GM18951 (cell line): ENCODE results near the gene IRF9.

Source experiments
- POLR2A ChIP-seq: IDR thresholded peaks from 4 replicates; pipeline ENCODE4 v1.6.1; 2011; ENCODE audit warnings: mild to moderate bottlenecking; ENCODE audit not compliant: insufficient read length, insufficient read depth; ENCODE audit errors: extremely low read depth
- in situ Hi-C: fragments of 300-500 bp; cut with MboI; formaldehyde crosslinking; loops from one replicate; pipeline ENCODE4 v1.12.0; 2022; ENCODE audit warnings: low sequenced_read_pairs, mixed read lengths, inconsistent platforms; ENCODE audit not compliant: unreplicated experiment

Gene IRF9

GRCh38 chr14:24123424-24124417 lies 37.3 kb upstream of the IRF9 start:
- in situ Hi-C loops, result no loop called here
- TF ChIP-seq POLR2A, result no peak

DNA sequence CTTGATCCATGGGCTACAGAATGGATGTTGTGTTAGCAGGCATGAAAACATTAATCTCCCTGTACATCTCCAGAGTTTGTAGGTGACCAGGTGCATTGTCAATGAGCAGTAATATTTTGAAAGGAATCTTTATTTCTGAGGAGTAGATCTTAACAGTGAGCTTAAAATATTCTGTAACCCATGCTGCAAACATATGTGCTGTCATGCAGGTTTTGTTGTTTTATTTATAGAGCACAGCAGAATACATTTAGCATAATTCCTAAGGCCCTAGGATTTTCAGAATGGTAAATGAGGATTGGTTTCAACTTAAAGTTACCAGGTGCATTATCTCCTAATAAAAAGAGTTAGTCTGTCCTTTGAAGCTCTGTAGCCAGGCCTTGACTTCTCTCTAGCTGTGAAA lies 34.1 kb upstream of the IRF9 start:
- in situ Hi-C loops, result no loop called here

GRCh38 chr14:24127673-24128072 lies 33.4 kb upstream of the IRF9 start:
- no peak for TF ChIP-seq POLR2A
- in situ Hi-C loops, result no loop called here

More for the DNA sequence above, 34.1 kb upstream of the IRF9 start:
- TF ChIP-seq POLR2A, result no peak

DNA sequence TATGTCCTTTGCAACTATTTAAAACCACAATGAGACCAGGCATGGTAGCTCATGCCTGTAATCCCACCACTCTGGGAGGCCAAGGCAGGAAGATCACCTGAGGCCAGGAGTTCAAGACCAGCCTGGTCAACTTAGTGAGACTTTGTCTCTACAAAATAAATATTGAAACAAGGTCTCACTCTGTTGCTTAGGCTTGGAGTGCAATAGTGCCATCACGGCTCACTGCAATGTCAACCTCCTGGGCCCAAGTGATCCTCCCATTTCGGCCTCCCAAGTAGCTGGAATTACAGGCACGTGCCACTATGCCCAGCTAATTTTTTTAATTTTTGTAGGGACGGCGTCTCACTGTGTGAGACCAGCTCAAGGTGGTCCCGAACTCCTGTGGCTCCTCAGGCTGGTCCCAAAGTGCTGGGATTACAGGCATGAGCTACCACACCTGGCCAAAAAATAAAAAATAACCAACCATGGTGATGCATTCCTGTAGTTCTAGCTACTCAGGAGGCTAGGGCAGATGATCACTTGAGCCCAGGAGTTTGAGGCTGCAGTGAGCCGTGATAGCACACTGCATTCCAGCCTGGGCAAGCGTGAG lies 31.6 kb upstream of the IRF9 start:
- no peak for TF ChIP-seq POLR2A
- in situ Hi-C loops, result no loop called here

- no peak for TF ChIP-seq POLR2A
- in situ Hi-C loops, result no loop called here
Observed at GRCh38 chr14:24130380-24130716, 30.7 kb upstream of the IRF9 start, which contains the start of gene FITM1. Gene FITM1 (plus strand): TSS chr14:24130659. CDS start chr14:24131564, 905 bp downstream.

DNA sequence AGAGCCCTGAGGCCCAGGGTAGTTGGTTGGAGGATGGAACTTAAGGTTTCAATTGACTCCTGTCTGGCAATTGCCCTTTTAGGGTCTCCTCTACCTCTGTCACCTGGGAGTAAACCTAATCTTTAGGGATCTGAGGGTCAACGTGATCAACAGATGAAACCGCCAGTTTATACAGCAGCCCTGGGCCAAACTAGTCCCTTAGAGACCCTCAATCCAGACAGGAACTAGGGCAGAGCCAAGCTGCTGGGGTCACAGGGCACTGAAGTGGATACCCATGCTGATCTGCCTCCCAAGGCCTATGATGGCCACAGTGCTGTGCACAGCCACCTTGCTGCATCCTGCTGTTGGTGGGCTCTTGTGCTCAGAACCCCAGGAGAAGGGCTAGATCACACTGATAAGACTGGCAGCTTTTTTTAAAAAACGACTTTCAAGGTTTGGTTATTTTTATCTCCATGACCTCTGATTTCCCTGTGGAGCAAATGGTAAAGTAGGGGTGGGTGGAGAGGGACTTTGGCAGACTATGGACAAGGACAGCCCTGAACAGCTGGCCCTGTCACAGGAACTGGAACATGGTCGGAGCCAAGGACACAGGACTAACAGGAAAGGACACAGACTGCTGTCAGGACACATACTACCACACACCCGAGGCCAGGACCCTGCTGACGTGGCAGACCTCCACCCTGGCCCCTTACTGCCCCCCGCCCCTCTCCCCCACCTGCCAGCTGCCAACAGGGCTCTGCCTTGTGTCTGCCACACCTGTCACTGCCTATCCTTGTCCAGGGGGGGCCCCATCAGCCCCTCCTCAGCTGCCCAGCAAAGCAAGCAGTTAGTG lies 30.1 kb upstream of the IRF9 start:
- no peak for TF ChIP-seq POLR2A
- in situ Hi-C loops, result no loop called here

- no peak for TF ChIP-seq POLR2A
- in situ Hi-C loops, result no loop called here
Observed at GRCh38 chr14:24131549-24131966, 29.5 kb upstream of the IRF9 start.

DNA sequence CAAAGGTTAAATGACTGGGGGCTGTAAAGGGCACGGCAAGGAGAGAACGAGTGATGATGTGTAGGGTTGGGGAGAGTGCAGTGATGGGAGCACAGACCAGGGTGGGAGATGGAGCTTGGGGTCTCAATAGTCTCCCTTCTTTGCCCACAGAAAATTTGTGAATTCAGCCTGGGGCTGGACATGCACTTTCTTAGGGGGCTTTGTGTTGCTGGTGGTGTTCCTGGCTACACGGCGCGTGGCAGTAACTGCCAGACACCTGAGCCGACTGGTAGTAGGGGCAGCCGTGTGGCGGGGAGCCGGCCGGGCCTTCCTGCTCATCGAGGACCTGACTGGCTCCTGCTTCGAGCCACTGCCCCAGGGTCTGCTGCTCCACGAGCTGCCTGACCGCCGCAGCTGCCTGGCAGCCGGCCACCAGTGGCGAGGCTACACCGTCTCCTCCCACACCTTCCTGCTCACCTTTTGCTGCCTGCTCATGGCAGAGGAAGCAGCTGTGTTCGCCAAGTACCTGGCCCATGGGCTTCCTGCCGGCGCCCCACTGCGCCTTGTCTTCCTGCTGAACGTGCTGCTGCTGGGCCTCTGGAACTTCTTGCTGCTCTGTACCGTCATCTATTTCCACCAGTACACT lies 28.9 kb upstream of the IRF9 start:
- in situ Hi-C loops, result no loop called here
- TF ChIP-seq POLR2A, result no peak

GRCh38 chr14:24132976-24133375 lies 28.1 kb upstream of the IRF9 start:
- in situ Hi-C loops, result no loop called here
- TF ChIP-seq POLR2A, result no peak

DNA sequence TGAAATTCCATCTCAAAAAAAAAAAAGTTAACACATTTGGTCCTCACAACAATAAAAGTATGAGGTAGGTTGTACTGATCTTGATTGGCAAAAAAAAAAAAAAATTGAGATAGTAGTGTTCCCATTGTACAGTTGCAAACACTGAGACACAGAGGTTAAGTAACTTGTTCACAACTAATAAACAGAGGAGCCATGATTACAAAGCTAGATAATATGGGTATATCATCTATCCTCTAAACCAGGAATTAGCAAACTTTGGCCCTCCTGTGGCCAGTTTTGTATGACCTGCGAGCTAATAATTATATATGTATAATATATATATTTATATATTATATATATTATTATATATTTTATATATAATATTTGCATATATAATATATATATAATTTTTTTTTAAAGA lies 27.3 kb upstream of the IRF9 start:
- in situ Hi-C loops, result no loop called here

DNA sequence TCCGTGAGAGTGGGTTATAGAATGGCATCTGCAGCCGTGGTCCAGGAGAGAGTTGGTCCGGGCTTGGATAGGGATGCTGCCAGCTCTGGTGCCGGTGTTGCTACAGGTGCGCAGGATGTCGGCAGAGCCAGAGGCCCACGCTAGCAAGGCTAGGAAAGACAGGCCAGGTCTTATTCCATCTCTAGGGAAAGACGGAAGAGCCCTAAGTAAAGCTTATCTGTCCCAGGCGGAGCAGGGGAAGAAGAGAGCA lies 25.6 kb upstream of the IRF9 start:
- in situ Hi-C loops, result no loop called here
- TF ChIP-seq POLR2A, result no peak

More for the DNA sequence above, 27.3 kb upstream of the IRF9 start:
- no peak for TF ChIP-seq POLR2A

DNA sequence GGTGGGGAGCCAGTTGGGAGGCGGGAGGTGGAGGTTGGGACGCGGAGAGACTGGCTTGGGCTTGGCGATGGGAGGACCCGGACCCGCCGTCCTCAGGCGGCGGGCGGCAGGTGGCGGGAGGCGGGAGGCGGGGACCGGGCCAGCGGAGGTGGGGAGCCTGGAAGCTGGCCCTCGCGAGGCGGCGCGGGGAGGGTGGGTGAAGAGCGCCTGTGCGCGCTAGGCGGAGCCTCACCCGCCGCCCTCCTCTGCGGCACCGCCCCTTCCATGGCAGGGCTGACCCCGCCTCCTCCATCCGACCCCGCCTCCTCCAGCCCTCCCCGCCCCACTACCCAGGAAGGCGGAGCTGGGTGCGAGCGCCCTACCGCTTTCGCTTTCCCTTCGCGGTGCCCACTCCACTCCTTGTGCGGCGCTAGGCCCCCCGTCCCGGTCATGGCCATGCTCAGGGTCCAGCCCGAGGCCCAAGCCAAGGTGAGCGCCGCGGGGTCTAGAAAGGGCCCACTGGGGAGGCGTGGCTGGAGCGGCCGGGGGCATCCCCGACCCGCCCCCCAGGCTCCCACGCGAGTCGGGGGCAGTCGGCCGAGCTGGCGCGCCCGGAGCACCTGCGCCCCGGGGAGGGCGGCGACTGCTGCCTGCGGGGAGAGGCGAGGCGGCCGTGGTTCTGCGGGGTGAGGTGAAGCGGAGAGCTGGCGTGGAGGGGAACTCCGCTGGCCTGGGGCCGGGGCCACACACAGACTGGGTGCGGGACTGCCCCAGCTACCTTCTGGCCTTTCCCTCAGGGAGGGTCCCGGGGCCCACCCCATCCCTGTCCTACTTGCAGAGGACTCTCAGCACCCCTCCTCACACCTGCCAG lies 25.0 kb upstream of the IRF9 start, which contains the start of gene PSME1:
TSS of gene PSME1 (plus strand) at position 361 of the 850 bp plus-strand sequence. CDS start at position 430, 69 bp downstream.
- in situ Hi-C loops, result no loop called here
- TF ChIP-seq POLR2A, result peak; percentile 82
